Right renal pelvis (tissue), 4 donors: ENCODE measurements around the gene ZFR2. TPM values are rescaled to one million over a fixed set of nuclear protein-coding genes. Genes with fewer than 3 reads are reported as not detected.

ENCODE experiments used
- DNase-seq, 4 donors: peaks; one replicate each; pipeline ENCODE4 v3.0.0-alpha.2; 2013; ENCODE audit warnings: low read depth in 4 of 4, low spot score in 3 of 4, missing footprints in 1 of 4
- polyA plus RNA-seq, 4 donors: library from polyadenylated mRNA; unstranded; fragments of 120-200 nt; gene quantifications; one replicate each; pipeline ENCODE4 v1.2.1, GENCODE V29; 2013; ENCODE audit not compliant: insufficient read length in 4 of 4

Gene ZFR2
- polyA plus RNA-seq, 4 donors: 1.3 to 1.8 (median 1.6) TPM

DNA sequence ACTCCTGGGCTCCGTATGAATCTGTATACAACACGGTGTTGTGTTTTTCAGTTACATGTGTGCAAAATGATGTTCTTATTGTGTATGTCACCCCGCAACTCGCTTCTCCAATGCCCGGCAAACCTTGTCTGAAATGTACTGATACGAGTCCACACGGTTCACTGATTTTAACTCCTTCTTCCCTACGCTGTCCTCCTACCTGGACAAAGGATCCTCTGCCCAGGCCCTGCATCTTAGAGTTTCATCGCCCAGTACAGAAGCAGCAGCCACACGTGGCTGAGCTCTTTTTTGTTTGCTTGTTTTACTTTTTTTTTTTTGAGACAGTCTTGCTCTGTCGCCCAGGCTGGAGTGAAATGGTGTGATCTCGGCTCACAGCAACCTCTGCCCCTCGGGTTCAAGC is 28.9 kb downstream of the ZFR2 start:
- no peak for DNase-seq

DNA sequence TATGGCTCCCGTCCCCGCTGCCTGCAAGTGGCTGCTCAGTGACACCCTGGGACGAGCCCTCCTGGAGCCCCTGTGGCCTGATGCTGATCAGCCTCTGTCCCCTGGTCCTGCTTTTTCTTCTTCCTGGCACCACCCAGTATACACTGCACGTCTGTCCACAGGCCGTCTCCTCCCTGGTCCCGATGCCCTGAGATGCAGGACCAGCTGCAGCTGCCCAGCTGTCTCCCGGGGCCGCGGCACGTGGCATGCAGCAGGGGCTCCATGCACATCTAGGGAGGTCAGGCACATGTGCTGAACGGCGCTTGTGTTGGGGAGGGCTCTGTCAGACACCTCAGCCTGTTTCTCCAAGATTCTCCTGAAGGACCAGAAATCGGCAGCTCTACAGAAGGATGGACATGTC is 30.2 kb downstream of the ZFR2 start:
- no peak for DNase-seq

DNA sequence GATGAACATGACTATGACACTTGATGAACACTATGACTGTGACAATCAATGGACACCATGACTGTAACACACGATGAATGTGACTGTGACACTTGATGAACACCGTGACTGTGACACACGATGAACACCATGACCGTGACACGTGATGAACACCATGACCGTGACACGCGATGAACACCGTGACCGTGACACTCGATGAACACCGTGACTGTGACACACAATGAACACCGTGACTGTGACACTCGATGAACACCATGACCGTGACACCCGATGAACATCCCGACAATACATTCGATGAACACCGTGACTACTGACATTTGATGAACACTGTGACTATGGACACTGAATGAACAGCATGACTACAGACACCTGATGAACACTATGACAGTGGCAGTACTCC is 30.9 kb downstream of the ZFR2 start:
- no peak for DNase-seq

DNA sequence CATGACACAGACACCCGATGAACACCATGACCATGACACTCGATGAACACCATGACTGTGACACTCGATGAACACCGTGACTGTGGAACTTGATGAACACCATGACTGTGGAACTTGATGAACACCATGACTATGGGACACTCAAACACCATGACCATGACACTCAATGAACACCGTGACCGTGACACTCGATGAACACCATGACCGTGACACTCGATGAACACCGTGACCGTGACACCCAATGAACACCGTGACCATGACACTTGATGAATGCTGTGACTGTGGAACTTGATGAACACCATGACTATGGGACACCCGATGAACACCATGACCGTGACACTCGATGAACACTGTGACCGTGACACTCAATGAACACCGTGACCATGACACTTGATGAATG is 31.5 kb downstream of the ZFR2 start:
- no peak for DNase-seq

DNA sequence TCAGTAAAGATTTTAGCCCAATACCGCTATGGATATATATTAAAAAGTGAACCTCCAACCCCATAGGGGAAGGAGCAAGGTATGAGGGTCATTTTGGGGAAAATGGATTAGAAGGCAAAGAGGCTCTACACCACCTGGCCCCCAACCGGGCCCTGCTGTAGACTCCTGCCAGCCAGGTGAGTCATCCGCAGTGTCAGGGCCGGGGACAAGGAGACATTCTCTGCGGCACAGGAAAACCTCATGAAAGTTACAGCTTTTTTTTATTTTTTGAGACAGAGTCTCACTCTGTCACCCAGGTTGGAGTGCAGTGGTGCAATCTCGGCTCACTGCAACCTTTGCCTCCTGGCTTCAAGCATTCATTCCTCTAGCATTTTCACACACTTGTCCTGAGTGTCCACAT is 32.0 kb downstream of the ZFR2 start:
- no peak for DNase-seq

DNA sequence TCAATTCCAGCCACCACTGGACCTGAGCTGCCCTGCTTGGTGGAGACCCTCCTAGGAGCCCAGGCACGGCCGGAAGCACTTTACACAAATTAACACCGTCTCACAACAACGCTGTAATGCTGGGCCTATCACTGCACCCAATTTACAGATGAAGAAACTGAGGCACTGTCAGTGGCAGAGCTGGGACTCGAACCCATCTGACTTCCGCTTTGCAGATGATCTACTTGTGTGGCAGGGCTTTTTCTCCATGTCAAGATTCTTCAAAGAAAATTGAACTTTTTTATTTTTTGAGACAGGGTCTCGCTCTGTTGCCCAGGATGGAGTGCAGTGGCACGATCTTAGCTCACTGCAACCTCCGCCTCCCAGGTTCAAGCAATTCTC is 33.8 kb downstream of the ZFR2 start:
- DNase-seq: no peak

DNA sequence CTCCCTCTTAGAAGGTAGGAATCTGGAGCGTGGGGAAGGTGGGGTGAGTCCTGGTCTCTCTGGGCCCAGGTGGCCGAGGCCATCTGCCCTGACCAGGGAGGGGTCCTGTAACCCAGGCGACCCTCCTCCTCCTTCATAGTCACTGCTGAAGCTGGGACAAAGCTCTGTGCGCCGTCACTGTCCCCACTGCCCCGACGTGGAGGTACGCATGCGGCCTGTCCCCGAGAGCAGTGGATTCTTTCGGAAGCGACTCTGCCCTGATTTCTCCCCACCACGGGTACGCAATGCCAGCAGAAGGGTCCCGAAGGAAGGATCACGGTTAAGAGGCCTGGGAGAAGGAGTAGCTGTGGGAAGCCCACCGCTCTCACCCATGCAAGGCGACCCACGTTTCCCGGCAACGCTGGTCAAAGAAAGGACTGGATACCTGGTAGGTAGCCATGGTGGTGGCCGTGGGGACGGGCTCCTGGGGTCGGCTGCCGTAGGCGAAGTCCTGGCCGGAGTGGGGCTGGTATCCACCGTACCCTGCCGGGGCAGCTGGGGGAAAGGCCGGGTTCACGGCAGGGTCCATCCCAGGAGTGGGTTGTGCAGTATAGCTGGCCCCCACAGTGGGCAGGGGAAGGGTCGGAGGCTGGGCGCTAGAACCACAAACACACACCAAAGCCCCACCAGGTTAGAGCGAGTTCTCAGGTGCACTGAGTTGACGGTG is 34.3 kb downstream of the ZFR2 start:
- no peak for DNase-seq

DNA sequence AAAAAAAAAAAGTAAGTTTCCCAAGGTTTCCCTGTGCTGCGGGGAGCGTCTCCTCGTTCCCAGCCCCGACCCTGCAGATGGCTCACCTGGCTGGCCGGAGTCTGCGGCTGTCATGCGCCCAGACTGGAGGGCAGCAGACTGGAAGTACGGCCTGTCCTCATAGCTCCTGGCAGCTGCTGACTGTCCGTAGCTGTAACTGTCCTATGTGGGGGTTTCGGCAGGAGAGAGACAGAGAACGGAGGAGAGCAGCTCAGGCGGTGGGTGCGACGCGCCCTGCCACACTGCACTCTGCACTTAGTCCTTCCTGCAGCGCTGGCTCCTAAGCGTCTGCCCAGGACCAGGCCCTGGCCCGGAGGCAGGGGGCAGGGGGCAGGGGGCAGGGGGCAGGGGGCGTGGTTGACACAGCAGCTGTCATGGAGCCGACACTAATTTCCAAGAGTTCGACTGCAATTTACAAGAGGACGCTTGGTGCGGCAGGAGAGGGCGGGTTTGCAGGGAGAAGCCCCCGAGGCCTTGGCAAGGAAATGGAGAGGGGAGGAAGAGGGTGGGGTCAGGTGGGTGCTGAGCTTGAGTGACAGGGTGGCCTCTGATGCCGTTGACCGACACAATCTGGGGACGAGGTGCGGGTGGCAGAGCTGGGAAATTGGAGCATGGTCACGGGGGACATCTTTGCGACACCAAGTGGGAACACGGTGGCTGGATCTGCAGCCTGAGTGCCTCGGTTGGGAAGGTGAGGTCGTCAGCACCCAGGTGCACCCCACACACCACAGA is 35.1 kb downstream of the ZFR2 start:
- DNase-seq: no peak

DNA sequence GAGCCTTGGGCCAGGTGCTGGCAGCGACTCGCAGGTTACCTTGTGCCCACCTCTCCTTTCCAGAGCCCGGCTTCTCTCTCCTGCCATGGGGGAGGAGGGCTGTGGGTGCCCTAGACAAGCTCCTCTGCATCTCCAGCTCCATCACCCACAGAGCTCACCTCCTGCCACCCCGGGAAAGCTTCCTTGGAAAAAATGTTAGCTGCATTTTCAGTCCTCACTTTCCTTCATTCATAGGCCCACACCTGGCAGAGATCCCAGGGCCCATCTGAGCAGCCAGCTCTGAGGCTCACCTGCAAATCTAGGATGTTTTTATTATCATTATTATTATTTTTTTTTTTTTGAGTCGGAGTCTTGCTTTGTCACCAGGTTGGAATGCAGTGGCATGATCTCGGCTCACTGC is 36.8 kb downstream of the ZFR2 start:
- no peak for DNase-seq

DNA sequence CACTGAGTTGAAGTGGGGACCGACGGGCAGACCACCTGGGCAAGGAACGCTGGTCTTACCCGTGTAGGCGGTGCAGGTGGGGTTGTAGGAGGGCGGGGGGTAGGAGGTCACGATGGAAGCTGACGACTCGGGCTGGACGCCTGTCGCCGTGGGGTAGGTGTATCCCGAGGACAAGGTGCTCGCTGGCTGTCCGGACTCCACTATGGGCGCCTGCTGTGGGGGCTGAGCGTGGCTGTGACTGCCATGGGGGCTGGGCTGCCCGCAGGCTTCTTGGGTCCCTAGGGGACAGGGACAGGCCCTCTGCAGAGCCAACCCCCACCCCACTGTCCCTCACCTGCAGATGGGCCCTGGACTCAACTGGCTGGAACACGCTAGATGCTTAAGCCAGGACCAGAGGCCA is 37.2 kb downstream of the ZFR2 start:
- no peak for DNase-seq

DNA sequence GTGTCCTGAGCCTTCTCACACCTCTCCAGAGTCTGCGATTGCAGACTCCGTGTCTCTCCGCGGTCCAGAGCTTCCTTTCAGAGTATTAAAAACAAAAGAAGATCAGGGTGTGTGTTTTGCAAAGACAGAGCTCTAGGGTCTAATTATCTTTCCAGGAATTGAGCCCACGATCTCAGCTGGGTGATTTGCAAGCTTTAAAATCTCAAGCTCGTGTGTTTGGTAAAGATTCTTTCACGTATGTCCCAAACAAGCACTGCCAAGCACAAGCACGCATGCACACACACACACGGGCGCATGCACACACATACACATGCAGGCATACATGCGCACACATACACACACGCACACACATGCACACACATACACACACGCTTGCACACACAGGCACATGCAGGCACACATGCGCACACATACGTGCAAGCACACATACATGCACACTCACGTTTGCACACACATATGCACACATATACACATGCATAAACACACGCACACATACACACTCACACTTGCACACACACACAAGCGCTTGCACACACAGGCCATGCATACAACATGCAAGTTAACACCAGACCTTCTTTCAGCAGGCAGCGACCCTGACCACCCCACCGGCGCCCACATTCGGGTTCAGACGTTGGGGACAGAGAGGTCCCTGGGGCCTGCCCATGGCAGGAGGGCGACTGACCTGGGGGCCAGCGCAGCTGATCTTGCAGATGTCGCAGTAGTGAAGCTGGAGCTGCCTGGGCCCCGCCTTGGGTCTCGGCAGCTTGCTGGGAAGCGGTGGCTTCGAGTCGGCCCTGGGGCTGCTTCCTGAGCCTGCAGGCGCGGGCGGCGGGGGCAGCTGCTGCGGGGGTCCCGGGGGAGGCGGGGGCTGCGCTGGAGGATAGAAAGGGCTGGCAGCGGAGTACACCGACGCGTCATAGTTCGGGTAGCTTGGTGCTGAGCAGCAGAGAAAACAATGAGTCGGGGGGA is 37.9 kb downstream of the ZFR2 start:
- no peak for DNase-seq

DNA sequence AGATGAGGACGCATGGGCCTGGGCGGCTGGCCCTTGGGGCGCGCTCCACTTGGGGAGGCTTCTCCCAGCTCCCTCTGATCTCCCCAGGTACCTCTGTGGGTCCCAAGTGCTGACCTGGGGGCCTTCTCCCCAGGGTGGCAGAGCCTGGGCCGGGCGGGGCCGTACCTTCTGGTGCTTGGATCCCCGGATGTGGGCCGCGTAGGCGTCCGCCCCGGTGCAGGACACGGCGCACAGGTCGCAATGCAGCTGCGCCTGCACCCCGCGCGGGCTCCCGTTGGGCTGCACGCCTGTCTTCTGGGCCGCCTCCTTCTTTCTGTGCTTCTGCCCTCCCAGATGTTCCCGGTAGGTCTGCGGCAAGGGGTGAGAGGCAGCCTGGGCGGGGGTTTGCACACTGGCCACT is 41.5 kb downstream of the ZFR2 start:
- DNase-seq: no peak

DNA sequence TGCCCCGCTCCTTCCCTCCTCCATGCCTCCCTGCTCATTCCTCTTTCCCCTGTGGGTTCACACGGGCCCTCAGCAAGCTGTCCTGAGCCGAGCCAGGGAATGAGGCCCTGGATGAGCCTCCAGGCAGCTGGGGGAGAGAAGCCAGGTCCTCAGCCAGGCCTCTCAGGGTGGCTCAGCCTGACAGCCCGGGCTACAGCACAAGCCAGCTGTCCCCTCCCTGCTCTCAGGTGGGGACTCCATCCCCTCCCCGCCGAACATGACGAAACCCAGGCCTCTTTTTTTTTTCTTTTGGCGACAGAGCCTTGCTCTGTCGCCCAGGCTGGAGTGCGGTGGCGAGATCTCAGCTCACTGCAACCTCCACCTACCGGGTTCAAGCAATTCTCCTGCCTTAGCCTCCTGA is 42.7 kb downstream of the ZFR2 start:
- DNase-seq: no peak

DNA sequence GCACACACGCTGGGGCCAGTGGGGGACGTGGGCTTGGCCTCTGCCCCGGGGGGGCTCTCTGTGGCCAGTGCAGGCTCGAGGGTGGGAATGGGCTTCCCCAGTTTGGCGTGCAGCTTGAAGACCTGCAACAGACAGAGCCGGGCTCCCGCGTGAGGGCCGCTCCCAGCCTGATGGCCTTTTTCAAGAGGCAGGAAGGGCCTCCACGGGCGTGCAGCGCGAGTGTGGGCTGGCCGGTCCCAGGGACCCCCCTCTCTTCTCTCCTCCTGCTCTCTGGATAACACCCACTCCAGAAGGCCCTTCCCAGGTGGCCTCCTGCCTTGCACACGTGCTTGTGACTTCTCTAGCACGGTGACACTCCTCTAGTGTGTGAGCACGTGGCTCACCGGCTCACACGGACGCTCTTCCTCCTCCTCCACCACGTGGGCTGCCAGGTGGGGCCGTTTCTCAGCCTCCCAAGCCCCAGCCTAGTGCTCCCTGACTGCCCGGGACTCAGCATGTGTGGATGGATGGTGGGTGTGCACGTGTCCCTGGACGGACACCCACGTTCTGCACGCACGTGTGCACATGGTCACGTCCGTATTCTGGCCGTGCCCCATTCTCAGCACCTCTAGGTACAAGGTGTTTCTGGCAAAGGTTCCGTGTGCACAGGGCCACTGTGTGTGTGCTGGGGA is 43.4 kb downstream of the ZFR2 start:
- no peak for DNase-seq

DNA sequence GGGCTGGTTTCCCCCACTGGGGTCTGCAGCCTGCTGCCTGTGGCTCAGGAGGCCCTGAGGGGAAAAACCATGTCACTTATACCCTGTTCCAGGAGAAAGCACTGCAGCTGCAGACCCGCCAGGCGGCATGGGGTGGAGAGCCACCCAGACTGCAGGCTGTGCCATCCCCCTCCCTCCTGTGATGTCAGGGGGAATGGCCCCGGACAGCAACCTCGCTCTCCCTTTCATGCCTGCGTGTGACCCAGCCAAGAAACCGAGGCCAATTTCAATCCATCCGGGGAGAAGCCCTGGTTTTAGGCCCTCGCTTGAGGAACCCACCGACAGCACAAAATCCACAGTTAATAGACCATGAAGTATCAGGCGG is 45.5 kb downstream of the ZFR2 start:
- DNase-seq: no peak

DNA sequence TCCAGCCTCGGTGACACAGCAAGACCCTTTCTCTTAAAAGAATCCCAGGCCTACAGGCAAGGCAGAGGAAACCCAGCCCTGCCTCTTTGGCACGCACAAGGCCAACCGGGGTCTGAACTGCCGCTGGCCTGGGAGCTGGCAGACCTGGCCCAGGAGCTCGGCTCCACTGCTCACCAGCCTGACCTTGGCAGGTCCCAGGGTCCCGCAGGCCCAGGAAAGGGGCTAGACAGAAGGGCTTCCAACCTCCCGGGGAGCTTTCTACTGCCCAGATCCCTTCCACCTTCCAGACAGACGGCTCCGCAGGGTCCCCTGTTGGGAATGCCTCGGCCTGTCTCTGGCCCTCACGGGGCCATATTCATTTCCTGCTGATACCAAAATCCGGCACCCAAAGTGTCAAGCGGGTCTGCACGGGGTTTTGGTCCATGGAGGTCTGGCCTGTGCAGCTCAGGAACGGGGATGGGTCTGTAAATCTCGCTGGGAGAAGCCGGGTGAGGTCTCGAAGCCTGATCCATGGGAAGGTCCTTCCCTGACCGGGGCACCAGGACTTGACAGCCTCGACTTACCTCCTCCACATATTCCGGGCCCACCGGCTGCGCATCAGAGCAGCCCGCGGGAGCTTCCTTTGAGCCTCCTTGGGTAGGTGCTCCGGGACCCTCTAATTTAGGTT is 46.0 kb downstream of the ZFR2 start:
- no peak for DNase-seq

DNA sequence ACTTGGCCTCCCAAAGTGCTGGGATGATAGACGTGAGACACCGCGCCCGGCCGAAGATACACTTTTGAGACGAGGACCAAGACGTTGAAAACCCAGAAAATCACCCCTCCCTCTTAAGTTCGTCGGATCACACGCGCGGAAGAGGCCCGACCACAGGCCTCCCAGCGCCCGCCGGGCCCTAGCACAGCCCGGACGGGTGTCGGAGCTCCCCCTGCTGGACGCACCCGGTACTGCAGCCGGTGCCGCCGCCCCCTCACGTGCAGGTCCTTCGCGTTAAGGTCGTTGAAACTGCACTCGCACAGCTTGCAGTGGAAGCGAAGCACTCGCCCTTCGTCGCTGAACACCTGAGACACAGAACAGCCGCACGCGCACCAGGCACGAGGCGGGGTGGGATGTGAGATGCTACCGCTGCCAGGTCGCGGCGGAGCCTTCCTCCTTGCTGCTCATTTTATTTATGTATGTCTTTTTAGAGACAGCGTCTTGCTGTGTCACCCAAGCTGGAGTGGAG is 46.9 kb downstream of the ZFR2 start:
- DNase-seq: no peak

DNA sequence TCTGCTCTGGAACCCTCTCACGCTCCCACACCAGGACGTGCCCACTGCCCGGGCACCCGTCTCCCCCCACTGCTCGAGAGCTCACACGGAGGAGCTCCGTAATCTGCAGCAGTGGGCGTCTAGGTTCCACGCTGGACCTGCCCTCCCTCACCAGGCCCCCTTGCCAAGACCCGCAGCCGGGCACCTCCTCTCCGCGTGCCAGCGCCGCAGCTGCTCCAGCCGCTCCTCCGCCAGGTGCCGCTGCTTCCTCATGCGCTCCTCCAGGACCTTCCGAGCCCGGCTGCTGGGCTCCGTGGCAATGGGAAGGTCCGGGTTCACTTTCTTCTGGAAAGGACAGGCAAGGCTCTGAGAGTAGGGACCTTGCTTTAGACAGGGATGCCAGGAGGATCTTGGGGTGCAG is 47.7 kb downstream of the ZFR2 start:
- no peak for DNase-seq

DNA sequence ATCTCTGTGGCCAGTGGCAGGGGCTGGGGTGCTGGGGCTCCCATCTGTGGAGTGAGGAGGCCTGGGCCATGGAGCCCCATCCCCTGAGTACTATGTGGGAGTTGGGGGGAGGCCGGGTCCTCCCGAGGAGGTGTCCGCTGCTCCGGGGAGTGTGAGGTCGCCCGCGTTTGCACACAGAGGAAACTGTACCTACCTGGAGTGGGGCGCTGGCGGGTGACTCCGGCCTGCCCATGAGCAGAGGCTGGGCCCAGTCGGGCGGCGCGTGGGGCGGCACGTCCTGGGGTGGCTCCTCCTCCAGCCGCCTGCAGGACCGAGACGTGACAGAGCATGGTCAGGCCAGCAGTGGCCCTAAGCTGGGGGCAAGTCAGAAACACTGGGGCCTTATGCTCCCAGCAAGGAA is 48.8 kb downstream of the ZFR2 start:
- DNase-seq: no peak

DNA sequence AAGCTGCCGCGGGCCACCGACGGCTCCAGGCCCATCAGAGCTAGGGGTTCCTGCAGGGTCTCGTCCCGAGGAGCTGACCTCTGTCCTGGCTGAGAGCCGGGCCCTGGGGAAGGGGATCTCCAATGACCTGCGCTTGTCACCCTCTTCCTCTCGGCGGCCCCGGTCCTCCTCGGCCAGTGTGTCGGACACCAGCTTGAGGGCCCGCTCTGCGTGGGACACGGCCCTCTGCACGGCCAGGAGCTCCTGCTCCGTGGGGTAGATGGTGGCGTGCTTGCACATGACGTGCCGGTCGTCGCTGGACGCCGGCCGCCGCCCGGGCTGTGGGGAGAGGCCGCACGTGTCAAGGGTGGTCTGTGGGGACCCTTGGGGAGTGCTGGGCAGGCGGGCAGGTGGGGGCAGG is 49.9 kb downstream of the ZFR2 start:
- no peak for DNase-seq
